Osteocyte (in vitro differentiated cells): ENCODE data around the gene PER1. TPM values are rescaled to one million over a fixed set of nuclear protein-coding genes. Genes with fewer than 3 reads are reported as not detected.

ENCODE experiments used
- DNase-seq: peaks from one replicate; pipeline ENCODE4 v3.0.0; 2021; ENCODE audit warnings: mixed read lengths; ENCODE audit not compliant: unreplicated experiment; ENCODE audit errors: extremely low spot score
- H3K27ac Mint-ChIP-seq: one replicate; pipeline ENCODE4 v1.8.0; 2021; ENCODE audit warnings: mild to moderate bottlenecking, mixed read lengths; ENCODE audit not compliant: unreplicated experiment
- H3K27me3 Mint-ChIP-seq: one replicate; pipeline ENCODE4 v1.8.0; 2021; ENCODE audit warnings: mixed read lengths; ENCODE audit not compliant: unreplicated experiment
- H3K36me3 Mint-ChIP-seq: one replicate; pipeline ENCODE4 v1.8.0; 2021; ENCODE audit warnings: mixed read lengths; ENCODE audit not compliant: unreplicated experiment
- H3K4me1 Mint-ChIP-seq: one replicate; pipeline ENCODE4 v1.8.0; 2021; ENCODE audit warnings: mixed read lengths; ENCODE audit not compliant: unreplicated experiment
- H3K4me3 Mint-ChIP-seq: one replicate; pipeline ENCODE4 v1.8.0; 2021; ENCODE audit warnings: mild to moderate bottlenecking, moderate library complexity, mixed read lengths; ENCODE audit not compliant: unreplicated experiment
- H3K9me3 Mint-ChIP-seq: one replicate; pipeline ENCODE4 v1.8.0; 2021; ENCODE audit warnings: mixed read lengths; ENCODE audit not compliant: unreplicated experiment
- total RNA-seq: library from RNA; stranded (reverse); gene quantifications from 2 replicates; pipeline ENCODE4 v1.2.1, GENCODE V29; 2021
- TF ChIP-seq, protein P1 (sequence below): fragments of 200-600 bp; sonication (generic); IDR thresholded peaks from 2 replicates; pipeline ENCODE4 v1.5.0; 2021; ENCODE audit warnings: antibody characterized with exemption, mild to moderate bottlenecking, moderate library complexity

PER1 gene
- total RNA-seq, 1 donor from 2014 or later = 173 TPM

DNA sequence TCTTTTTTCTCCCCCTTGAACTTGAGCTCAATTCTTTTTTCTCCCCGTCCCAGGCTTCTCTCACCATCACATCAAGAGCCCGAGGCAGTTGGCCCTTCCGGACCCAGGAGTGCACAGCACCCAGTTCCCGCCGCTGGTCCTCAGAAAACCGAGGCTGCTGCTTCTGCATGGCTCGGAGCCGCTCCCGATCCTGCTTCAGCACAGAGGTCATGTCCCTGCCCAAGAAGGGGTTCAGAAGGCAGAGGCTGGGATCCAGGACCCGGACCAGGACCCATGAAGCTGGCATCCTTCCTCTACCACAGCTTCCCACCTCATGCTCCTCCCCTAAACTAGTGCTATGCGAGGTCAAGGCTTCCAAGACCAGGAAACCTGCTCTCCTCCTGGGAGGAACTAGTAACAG, 10.5 kb downstream of the PER1 start:
- H3K9me3 Mint-ChIP-seq = no peaks in the 10 kb centered on the region
- peaks cover 40% of the 10 kb centered on the region for H3K36me3 Mint-ChIP-seq
- H3K4me3 Mint-ChIP-seq = no peak overlapping the region
- DNase-seq = no peak
- TF ChIP-seq, protein P1, sequence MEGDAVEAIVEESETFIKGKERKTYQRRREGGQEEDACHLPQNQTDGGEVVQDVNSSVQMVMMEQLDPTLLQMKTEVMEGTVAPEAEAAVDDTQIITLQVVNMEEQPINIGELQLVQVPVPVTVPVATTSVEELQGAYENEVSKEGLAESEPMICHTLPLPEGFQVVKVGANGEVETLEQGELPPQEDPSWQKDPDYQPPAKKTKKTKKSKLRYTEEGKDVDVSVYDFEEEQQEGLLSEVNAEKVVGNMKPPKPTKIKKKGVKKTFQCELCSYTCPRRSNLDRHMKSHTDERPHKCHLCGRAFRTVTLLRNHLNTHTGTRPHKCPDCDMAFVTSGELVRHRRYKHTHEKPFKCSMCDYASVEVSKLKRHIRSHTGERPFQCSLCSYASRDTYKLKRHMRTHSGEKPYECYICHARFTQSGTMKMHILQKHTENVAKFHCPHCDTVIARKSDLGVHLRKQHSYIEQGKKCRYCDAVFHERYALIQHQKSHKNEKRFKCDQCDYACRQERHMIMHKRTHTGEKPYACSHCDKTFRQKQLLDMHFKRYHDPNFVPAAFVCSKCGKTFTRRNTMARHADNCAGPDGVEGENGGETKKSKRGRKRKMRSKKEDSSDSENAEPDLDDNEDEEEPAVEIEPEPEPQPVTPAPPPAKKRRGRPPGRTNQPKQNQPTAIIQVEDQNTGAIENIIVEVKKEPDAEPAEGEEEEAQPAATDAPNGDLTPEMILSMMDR = no peak
- peaks cover 4% of the 10 kb centered on the region for H3K4me1 Mint-ChIP-seq
- H3K27ac Mint-ChIP-seq = peak overlapping the region; percentile 23
- H3K27me3 Mint-ChIP-seq = no peaks in the 10 kb centered on the region

DNA sequence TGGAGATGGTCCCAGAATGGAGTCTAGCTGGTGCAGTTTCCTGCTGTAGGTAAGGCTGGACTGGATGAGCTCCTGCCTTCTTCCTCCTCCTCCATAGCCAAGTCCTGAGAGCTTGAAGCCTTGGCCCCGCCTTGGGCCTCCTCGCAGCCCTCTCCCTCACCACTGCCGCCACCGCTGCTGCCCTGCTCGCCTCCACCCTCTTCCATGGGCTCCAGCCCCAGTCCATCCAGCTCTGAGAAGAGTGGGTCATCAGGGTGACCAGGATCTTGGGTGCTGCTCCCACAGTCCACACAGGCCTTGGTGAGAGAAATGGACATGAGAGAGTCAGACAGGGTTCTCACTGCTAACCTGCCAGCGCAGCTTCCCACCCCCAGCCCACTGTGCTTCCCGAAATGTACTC, 11.2 kb downstream of the PER1 start:
- Mint-ChIP-seq H3K27ac (peak overlapping the region; percentile 19), H3K36me3 (peaks cover 33% of the 10 kb centered on the region), H3K27me3 (no peaks in the 10 kb centered on the region), H3K4me3 (no peak overlapping the region), H3K9me3 (no peaks in the 10 kb centered on the region), H3K4me1 (peaks cover 4% of the 10 kb centered on the region)
- TF ChIP-seq, protein P1 = no peak
- no peak for DNase-seq

DNA sequence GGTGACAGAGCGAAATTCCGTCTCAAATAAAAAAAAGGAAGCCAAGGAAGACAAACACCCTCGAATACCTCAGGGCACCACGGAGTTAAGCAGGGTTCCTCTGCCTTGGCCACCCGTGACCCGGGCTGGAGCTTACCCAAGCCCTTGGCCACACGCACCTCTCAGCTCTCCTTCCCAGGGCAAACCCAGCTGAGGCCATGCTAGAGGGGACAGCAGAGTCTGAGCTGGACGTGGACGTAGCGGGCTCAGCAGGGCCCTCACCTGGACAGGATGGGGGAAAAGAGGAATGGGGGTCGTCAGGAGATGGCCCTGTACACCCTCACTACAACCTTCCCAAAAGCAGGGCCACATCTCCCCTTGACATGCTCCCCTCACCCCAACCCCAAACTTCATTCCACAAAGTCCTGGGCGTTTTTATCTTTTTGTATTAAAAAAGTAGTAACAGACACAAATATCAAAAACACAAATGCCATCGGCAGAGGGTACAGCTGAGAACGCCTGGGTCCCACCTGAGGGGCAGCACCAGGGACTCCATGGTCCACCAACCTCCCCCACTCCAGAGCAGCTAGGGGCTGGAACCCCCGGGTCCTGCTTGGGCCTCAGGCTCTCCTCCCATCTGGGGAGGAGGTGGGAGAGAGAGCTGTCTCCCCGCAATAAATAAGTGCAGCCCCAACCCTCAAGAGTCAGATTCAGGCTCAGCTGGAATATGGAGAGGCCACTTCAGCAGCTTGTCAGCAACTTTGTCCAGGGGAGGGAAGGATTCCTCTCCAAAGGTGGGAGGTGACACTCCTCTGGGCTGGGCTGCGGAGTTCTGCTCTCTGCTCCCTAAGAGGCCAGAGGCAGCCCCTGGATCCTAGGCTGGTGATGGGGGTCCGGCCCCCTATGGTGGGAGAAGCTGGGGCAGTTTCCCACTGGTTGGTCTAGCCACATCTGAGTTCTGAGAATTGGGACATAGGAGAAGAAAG, 11.9 kb downstream of the PER1 start:
- no peaks in the 10 kb centered on the region for H3K27me3 Mint-ChIP-seq
- TF ChIP-seq, protein P1 = no peak
- no peak for DNase-seq
- no peaks in the 10 kb centered on the region for H3K9me3 Mint-ChIP-seq
- H3K4me1 Mint-ChIP-seq = peaks cover 4% of the 10 kb centered on the region
- no peak overlapping the region for H3K4me3 Mint-ChIP-seq
- H3K36me3 Mint-ChIP-seq = peaks cover 28% of the 10 kb centered on the region
- peak overlapping the region; percentile 34 for H3K27ac Mint-ChIP-seq

DNA sequence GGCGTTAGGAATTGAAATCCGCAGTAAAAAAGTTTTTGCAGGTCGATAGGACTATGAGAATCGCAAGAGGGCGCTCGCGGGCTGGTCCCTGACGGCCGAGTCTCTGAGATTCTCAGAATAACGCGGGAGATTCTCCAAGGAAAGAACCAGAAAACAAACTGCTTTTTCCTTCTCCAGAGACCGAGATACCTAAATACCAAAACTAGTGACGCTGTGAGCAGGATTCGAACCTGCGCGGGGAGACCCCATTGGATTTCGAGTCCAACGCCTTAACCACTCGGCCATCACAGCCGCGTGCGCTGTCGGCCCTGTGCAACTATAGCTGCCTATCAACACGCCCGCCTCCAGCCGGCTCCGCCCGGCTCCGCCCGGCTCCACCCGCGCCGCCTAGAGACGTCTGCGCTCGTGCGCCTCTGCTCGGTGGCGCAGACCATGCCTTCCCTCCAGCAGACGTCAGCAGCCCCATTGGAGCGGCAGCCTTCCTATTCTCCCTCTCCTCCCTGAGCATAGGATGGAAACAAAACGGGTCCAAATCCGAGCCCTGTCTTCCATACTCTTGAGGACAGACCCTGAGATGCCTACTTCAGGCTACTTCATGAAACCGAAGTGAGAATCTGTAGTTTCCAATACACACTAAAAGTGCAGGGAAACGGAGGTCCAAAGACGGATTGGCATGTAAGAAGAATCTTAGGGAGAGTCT, 13.4 kb downstream of the PER1 start:
- Mint-ChIP-seq H3K27me3 (no peaks in the 10 kb centered on the region), H3K4me1 (peaks cover 4% of the 10 kb centered on the region), H3K9me3 (no peaks in the 10 kb centered on the region), H3K27ac (no peak overlapping the region), H3K4me3 (no peak overlapping the region), H3K36me3 (peaks cover 19% of the 10 kb centered on the region)
- DNase-seq = peak; percentile 99
- TF ChIP-seq, protein P1 = peak; percentile 94

DNA sequence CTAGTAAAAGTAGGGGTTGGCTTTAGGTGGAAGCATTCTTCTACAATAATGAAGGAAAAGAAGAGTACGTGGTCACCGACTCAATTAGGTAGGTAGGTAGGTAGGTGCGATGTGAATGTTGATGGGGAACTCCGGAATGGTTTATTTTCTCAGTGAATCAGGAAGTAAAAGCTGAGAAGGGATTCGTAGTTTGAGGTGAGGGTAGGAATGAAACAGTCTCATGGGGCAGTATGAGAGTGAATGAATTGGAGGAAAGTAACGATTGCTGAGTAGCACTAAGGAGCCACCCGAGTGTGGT, 13.9 kb downstream of the PER1 start:
- H3K27me3 Mint-ChIP-seq = no peaks in the 10 kb centered on the region
- no peak overlapping the region for H3K4me3 Mint-ChIP-seq
- H3K27ac Mint-ChIP-seq = no peak overlapping the region
- H3K36me3 Mint-ChIP-seq = peaks cover 17% of the 10 kb centered on the region
- H3K9me3 Mint-ChIP-seq = no peaks in the 10 kb centered on the region
- no peak for DNase-seq
- TF ChIP-seq, protein P1 = no peak
- H3K4me1 Mint-ChIP-seq = peaks cover 4% of the 10 kb centered on the region
